DND-41 (cell line): ENCODE measurements around the gene KIFAP3.

ENCODE experiments used
- ATAC-seq: fragments of 200-7000 bp; cut with Tn5 transposase; 3 replicates; pipeline ENCODE4 v1.9.1; 2021; ENCODE audit warnings: low read depth; ENCODE audit not compliant: insufficient read depth
- DNase-seq: peaks from one replicate; pipeline ENCODE4 v3.0.0-alpha.2; 2020
- H2AFZ ChIP-seq: 2 replicates; pipeline ENCODE4 v1.6.0; 2012; ENCODE audit warnings: low read depth, low read length
- H3K27ac ChIP-seq: 2 replicates; pipeline ENCODE4 v1.5.1; 2012; ENCODE audit warnings: low read length, inconsistent platforms
- H3K27me3 ChIP-seq: fragments of 200-600 bp; sonication (generic); 2 replicates; pipeline ENCODE4 v1.6.0; 2012; ENCODE audit warnings: low read length, mild to moderate bottlenecking, inconsistent platforms; ENCODE audit not compliant: insufficient read depth, poor library complexity
- H3K36me3 ChIP-seq: 2 replicates; pipeline ENCODE4 v1.5.1; 2012; ENCODE audit warnings: low read length, inconsistent platforms; ENCODE audit not compliant: insufficient read depth
- H3K4me1 ChIP-seq: 2 replicates; pipeline ENCODE4 v1.5.1; 2012; ENCODE audit warnings: mild to moderate bottlenecking, low read length; ENCODE audit not compliant: insufficient read depth
- H3K4me2 ChIP-seq: 2 replicates; pipeline ENCODE4 v1.6.0; 2012; ENCODE audit warnings: mild to moderate bottlenecking, moderate library complexity, low read length, inconsistent platforms; ENCODE audit not compliant: insufficient read depth
- H3K4me3 ChIP-seq, 2 experiments: fragments of 200-600 bp in 1 of 2; shearing (Covaris generic) in 1 of 2; 2 replicates each; pipeline ENCODE4 v1.5.1; 2012 to 2016; ENCODE audit warnings: inconsistent platforms in 2 of 2, low read length in 2 of 2, mild to moderate bottlenecking in 2 of 2, low read depth in 1 of 2, moderate library complexity in 1 of 2
- H3K79me2 ChIP-seq: 2 replicates; pipeline ENCODE4 v1.6.0; 2012; ENCODE audit warnings: low read length, inconsistent platforms; ENCODE audit not compliant: insufficient read depth
- H3K9ac ChIP-seq: 2 replicates; pipeline ENCODE4 v1.6.0; 2012; ENCODE audit warnings: low read depth, mild to moderate bottlenecking, inconsistent platforms, low read length, moderate library complexity
- H3K9me3 ChIP-seq: 2 replicates; pipeline ENCODE4 v1.5.1; 2012; ENCODE audit warnings: low read length, moderate library complexity, mild to moderate bottlenecking, inconsistent platforms; ENCODE audit not compliant: insufficient read depth, severe bottlenecking
- H4K20me1 ChIP-seq: 2 replicates; pipeline ENCODE4 v1.6.0; 2012; ENCODE audit warnings: low read length; ENCODE audit not compliant: insufficient read depth
- EZH2 ChIP-seq: IDR thresholded peaks from 3 replicates; pipeline ENCODE4 v1.6.1; 2012; ENCODE audit warnings: borderline replicate concordance, low read depth, mild to moderate bottlenecking, moderate library complexity, low read length, inconsistent platforms; ENCODE audit not compliant: severe bottlenecking
- TF ChIP-seq, protein P1 (sequence below): IDR thresholded peaks from 2 replicates; pipeline ENCODE4 v1.5.1; 2012; ENCODE audit warnings: borderline replicate concordance, low read length, moderate library complexity, mild to moderate bottlenecking; ENCODE audit not compliant: poor library complexity, severe bottlenecking; ENCODE audit errors: extremely low read depth

KIFAP3 gene

GRCh38 chr1:169904834-169905233 is 169.7 kb downstream of the KIFAP3 start:
- Histone ChIP-seq H3K4me3 (no peak overlapping the region), H3K27ac (no peak overlapping the region), H3K27me3 (no peaks in the 10 kb centered on the region), H4K20me1 (no peaks in the 10 kb centered on the region), H3K36me3 (no peaks in the 10 kb centered on the region), H2AFZ (peak overlapping the region; percentile 37; the same call in 1 of the 2 replicates), H3K9ac (no peak overlapping the region), H3K79me2 (no peaks in the 10 kb centered on the region), H3K4me2 (no peak overlapping the region), H3K9me3 (no peaks in the 10 kb centered on the region), H3K4me1 (no peaks in the 10 kb centered on the region)
- no peak for DNase-seq
- ATAC-seq: no peak
- TF ChIP-seq, protein P1, sequence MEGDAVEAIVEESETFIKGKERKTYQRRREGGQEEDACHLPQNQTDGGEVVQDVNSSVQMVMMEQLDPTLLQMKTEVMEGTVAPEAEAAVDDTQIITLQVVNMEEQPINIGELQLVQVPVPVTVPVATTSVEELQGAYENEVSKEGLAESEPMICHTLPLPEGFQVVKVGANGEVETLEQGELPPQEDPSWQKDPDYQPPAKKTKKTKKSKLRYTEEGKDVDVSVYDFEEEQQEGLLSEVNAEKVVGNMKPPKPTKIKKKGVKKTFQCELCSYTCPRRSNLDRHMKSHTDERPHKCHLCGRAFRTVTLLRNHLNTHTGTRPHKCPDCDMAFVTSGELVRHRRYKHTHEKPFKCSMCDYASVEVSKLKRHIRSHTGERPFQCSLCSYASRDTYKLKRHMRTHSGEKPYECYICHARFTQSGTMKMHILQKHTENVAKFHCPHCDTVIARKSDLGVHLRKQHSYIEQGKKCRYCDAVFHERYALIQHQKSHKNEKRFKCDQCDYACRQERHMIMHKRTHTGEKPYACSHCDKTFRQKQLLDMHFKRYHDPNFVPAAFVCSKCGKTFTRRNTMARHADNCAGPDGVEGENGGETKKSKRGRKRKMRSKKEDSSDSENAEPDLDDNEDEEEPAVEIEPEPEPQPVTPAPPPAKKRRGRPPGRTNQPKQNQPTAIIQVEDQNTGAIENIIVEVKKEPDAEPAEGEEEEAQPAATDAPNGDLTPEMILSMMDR: no peak
- no peak for TF ChIP-seq EZH2

DNA sequence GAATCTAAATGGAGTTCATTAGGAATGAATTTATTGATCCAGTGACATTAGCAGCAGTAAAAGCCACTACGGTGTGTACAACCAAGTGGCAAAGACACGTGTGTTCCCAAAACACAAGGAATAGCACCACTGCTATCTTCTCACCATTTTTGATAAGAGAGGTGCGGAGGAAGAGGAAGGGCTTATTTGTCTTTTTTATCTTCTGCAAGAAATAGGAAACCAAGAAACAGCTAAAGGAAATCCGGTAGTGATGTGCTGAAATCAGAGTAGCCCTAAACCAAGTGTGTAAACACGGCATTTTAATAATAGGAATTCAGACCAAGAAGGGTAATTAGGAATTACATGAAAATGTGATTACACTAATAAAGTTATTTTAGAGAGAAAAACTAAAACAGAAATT is 171.7 kb downstream of the KIFAP3 start:
- Histone ChIP-seq H3K4me1 (no peaks in the 10 kb centered on the region), H3K4me2 (no peak overlapping the region), H3K27ac (no peak overlapping the region), H2AFZ (no peak overlapping the region), H3K27me3 (no peaks in the 10 kb centered on the region), H4K20me1 (no peaks in the 10 kb centered on the region), H3K36me3 (no peaks in the 10 kb centered on the region), H3K9me3 (no peaks in the 10 kb centered on the region), H3K79me2 (no peaks in the 10 kb centered on the region), H3K9ac (no peak overlapping the region), H3K4me3 (no peak overlapping the region)
- ATAC-seq (no peak), DNase-seq (no peak)
- TF ChIP-seq EZH2: no peak
- TF ChIP-seq, protein P1: no peak

- no peaks in the 10 kb centered on the region for H4K20me1 ChIP-seq
- DNase-seq (no peak), ATAC-seq (no peak)
- no peak overlapping the region for H3K9ac ChIP-seq
- no peaks in the 10 kb centered on the region for H3K9me3 ChIP-seq
- no peak overlapping the region for H3K4me2 ChIP-seq
- no peak overlapping the region for H3K27ac ChIP-seq
- H3K4me3 ChIP-seq: no peak overlapping the region
- no peaks in the 10 kb centered on the region for H3K36me3 ChIP-seq
- H3K79me2 ChIP-seq: no peaks in the 10 kb centered on the region
- no peak overlapping the region for H2AFZ ChIP-seq
- TF ChIP-seq, protein P1: no peak
- TF ChIP-seq EZH2: no peak
- no peaks in the 10 kb centered on the region for H3K4me1 ChIP-seq
- no peaks in the 10 kb centered on the region for H3K27me3 ChIP-seq
Observed at GRCh38 chr1:169901115-169901514, 173.4 kb downstream of the KIFAP3 start.

DNA sequence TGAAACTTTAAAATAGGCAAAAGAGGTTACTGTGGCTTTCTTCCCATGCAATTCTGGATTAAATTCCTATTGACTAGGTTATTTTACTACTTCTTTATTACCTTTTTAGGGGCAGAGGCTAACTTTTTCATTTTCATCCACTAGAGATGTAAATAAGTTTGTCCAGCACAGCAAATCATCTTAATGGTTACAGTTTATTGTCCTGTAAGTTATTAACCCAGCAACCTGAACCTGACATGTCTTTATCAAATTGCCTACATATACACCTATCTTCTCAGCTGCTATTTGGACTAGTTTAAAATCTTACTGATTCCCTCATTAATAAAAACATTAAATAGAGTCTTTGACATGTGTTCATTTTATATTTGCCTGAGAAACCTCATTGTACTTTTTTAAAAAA is 173.9 kb downstream of the KIFAP3 start:
- Histone ChIP-seq H3K27me3 (no peaks in the 10 kb centered on the region), H3K27ac (no peak overlapping the region), H3K9ac (no peak overlapping the region), H3K36me3 (no peaks in the 10 kb centered on the region), H3K4me2 (no peak overlapping the region), H3K4me3 (no peak overlapping the region), H3K79me2 (no peaks in the 10 kb centered on the region), H4K20me1 (no peaks in the 10 kb centered on the region), H3K9me3 (no peaks in the 10 kb centered on the region), H2AFZ (no peak overlapping the region), H3K4me1 (no peaks in the 10 kb centered on the region)
- ATAC-seq: no peak
- TF ChIP-seq, protein P1: no peak
- TF ChIP-seq EZH2: no peak
- DNase-seq: no peak
